Mesenchymal stem cell (in vitro differentiated cells and primary cell): ENCODE measurements around the gene CIB1.

Source experiments
- DNase-seq: peaks from one replicate; pipeline ENCODE4 v3.0.0-alpha.2; 2013
- H2AFZ ChIP-seq: one replicate; pipeline ENCODE4 v1.6.1; 2013; ENCODE audit warnings: low read depth, mild to moderate bottlenecking, control low read depth, inconsistent platforms, low read length, moderate library complexity
- H2AK5ac ChIP-seq: 2 replicates; pipeline ENCODE4 v1.6.1; 2013; ENCODE audit warnings: low read length, moderate library complexity, mild to moderate bottlenecking, inconsistent platforms; ENCODE audit not compliant: severe bottlenecking
- H2BK120ac ChIP-seq: one replicate; pipeline ENCODE4 v1.6.1; 2013; ENCODE audit warnings: low read depth, mild to moderate bottlenecking, inconsistent platforms, low read length, moderate library complexity
- H2BK12ac ChIP-seq, 2 experiments: one replicate each; pipeline ENCODE4 v1.6.1; 2013; ENCODE audit warnings: inconsistent platforms in 2 of 2, low read length in 2 of 2, mild to moderate bottlenecking in 2 of 2, moderate library complexity in 2 of 2, control low read depth in 1 of 2
- H2BK15ac ChIP-seq: one replicate; pipeline ENCODE4 v1.6.1; 2013; ENCODE audit warnings: mild to moderate bottlenecking, low read depth, inconsistent platforms; ENCODE audit not compliant: poor library complexity, severe bottlenecking
- H2BK5ac ChIP-seq: 2 replicates; pipeline ENCODE4 v1.6.1; 2013; ENCODE audit warnings: low read depth, mild to moderate bottlenecking, low read length, control low read depth, inconsistent platforms; ENCODE audit not compliant: poor library complexity, severe bottlenecking
- H3K14ac ChIP-seq, 2 experiments: one replicate each; pipeline ENCODE4 v1.6.1; 2013; ENCODE audit warnings: inconsistent platforms in 2 of 2, low read length in 2 of 2, control low read depth in 1 of 2, mild to moderate bottlenecking in 1 of 2, moderate library complexity in 1 of 2
- H3K18ac ChIP-seq, 2 experiments: one replicate each; pipeline ENCODE4 v1.6.1; 2013; ENCODE audit warnings: inconsistent platforms in 2 of 2, low read length in 2 of 2, control low read depth in 1 of 2, low read depth in 1 of 2, mild to moderate bottlenecking in 1 of 2
- H3K23ac ChIP-seq, 2 experiments: one replicate each; pipeline ENCODE4 v1.6.1; 2013; ENCODE audit warnings: inconsistent platforms in 2 of 2, low read length in 2 of 2, mild to moderate bottlenecking in 2 of 2, moderate library complexity in 2 of 2, control low read depth in 1 of 2
- H3K27ac ChIP-seq: 2 replicates; pipeline ENCODE4 v1.5.1; 2013; ENCODE audit warnings: mild to moderate bottlenecking, moderate library complexity, low read length, control low read depth, inconsistent platforms; ENCODE audit not compliant: poor library complexity, severe bottlenecking
- H3K27me3 ChIP-seq, 2 experiments: 2 replicates each; pipeline versions ENCODE4 v1.6.1 to v1.7.0; 2013; ENCODE audit warnings: low read length in 2 of 2, mild to moderate bottlenecking in 2 of 2, moderate library complexity in 2 of 2, control low read depth in 1 of 2, inconsistent platforms in 1 of 2; ENCODE audit not compliant: control insufficient read depth in 1 of 2, insufficient read depth in 1 of 2
- H3K36me3 ChIP-seq, 2 experiments: 2 replicates each; pipeline versions ENCODE4 v1.6.1 to v1.7.0; 2013; ENCODE audit warnings: low read length in 2 of 2, control low read depth in 1 of 2, inconsistent platforms in 1 of 2, low read depth in 1 of 2, mild to moderate bottlenecking in 1 of 2; ENCODE audit not compliant: insufficient read depth in 2 of 2, control insufficient read depth in 1 of 2
- H3K4ac ChIP-seq, 2 experiments: one replicate each; pipeline ENCODE4 v1.6.1; 2013; ENCODE audit warnings: inconsistent platforms in 2 of 2, low read length in 2 of 2, mild to moderate bottlenecking in 2 of 2, moderate library complexity in 2 of 2, control low read depth in 1 of 2, low read depth in 1 of 2
- H3K4me1 ChIP-seq: 2 replicates; pipeline ENCODE4 v1.6.1; 2013; ENCODE audit warnings: low read depth, low read length, control low read depth; ENCODE audit not compliant: control insufficient read depth, insufficient read depth
- H3K4me2 ChIP-seq: 2 replicates; pipeline ENCODE4 v1.6.1; 2013; ENCODE audit warnings: low read length, mild to moderate bottlenecking, inconsistent platforms; ENCODE audit not compliant: poor library complexity, severe bottlenecking
- H3K4me3 ChIP-seq, 2 experiments: 2 replicates each; pipeline versions ENCODE4 v1.5.1 to v1.7.0; 2013; ENCODE audit warnings: low read length in 2 of 2, mild to moderate bottlenecking in 2 of 2, control low read depth in 1 of 2, low read depth in 1 of 2; ENCODE audit not compliant: insufficient read depth in 1 of 2
- H3K79me1 ChIP-seq: replicated peaks from 2 replicates; pipeline ENCODE4 v1.6.1; 2013; ENCODE audit warnings: mild to moderate bottlenecking, control low read depth, low read length, inconsistent platforms; ENCODE audit not compliant: poor library complexity, severe bottlenecking
- H3K9ac ChIP-seq: 2 replicates; pipeline ENCODE4 v1.7.0; 2013; ENCODE audit warnings: mild to moderate bottlenecking, low read length, moderate library complexity
- H3K9me3 ChIP-seq: 2 replicates; pipeline ENCODE4 v1.7.0; 2013; ENCODE audit warnings: mild to moderate bottlenecking, low read length; ENCODE audit not compliant: control insufficient read depth
- H4K8ac ChIP-seq: one replicate; pipeline ENCODE4 v1.6.1; 2013; ENCODE audit warnings: inconsistent platforms, mild to moderate bottlenecking, low read length, moderate library complexity
- H4K91ac ChIP-seq: one replicate; pipeline ENCODE4 v1.6.1; 2013; ENCODE audit warnings: mild to moderate bottlenecking, low read length, inconsistent platforms
- WGBS: methylation state at CpG from one replicate; pipeline ENCODE4 v1.1.7; 2013; ENCODE audit warnings: mixed read lengths; 5-methylcytosine and 5-hydroxymethylcytosine counted together

CIB1 gene

DNA sequence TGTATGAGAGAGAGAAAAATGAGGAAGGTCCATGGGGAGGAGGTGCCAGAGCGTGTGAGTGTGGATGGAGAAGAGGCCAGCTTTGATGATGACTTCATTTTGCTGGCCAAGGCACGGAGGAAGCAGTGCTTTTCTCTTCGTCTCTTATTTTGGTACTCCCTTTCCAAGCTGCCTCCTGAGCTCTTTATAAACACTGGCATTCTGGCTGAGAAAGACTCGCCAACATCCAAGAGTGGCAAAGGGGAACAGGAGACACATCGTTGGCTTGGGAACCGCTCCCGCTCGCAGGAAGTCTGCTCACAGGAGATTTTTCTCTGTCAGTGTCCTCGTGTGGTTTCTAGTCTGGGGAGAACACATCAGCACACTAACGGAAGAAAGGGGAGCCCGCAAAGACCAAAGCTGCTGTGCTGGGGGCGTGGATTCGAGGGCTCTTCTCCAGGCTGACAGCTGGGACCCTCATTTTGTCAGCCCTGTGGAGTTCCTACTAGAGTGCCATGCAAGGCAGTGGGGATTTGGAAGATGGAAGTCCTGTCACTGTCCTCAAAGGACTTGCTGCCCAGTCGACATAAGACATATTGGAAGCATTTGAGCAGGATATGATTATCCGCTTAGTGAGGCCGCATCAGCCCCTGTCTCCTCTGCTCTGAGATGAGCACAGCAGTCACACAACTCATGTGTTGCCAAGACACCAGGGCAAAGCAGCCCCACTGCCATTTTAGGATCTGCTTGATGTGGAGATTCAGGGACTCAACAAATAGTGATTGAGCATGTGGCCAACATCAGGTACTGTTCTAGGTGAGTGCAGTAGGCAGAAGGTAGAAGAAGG, 40.6 kb downstream of the CIB1 start:
- no peak overlapping the region for H4K8ac ChIP-seq
- no peak overlapping the region for H3K23ac ChIP-seq
- H3K27me3 ChIP-seq = no peaks in the 10 kb centered on the region
- no peaks in the 10 kb centered on the region for H3K9me3 ChIP-seq
- peak overlapping the region; percentile 96 for H2AK5ac ChIP-seq
- no peak overlapping the region for H3K4ac ChIP-seq
- 89% methylated on average over 16 of the region's 16 CpGs for WGBS
- no peak overlapping the region for H3K4me2 ChIP-seq
- H2BK12ac ChIP-seq = peak overlapping the region in 1 of 2 experiments; percentile 49
- peaks cover 29% of the 10 kb centered on the region for H3K79me1 ChIP-seq
- no peak overlapping the region for H2BK120ac ChIP-seq
- H2AFZ ChIP-seq = no peak overlapping the region
- no peak overlapping the region for H3K18ac ChIP-seq
- peaks cover 23% of the 10 kb centered on the region for H3K4me1 ChIP-seq
- H3K36me3 ChIP-seq = no peaks in the 10 kb centered on the region
- H3K14ac ChIP-seq = no peak overlapping the region
- no peak overlapping the region for H4K91ac ChIP-seq
- no peak overlapping the region for H3K9ac ChIP-seq
- no peak overlapping the region for H2BK5ac ChIP-seq
- H3K4me3 ChIP-seq = no peak overlapping the region
- no peak overlapping the region for H3K27ac ChIP-seq
- no peak for DNase-seq
- H2BK15ac ChIP-seq = no peak overlapping the region

DNA sequence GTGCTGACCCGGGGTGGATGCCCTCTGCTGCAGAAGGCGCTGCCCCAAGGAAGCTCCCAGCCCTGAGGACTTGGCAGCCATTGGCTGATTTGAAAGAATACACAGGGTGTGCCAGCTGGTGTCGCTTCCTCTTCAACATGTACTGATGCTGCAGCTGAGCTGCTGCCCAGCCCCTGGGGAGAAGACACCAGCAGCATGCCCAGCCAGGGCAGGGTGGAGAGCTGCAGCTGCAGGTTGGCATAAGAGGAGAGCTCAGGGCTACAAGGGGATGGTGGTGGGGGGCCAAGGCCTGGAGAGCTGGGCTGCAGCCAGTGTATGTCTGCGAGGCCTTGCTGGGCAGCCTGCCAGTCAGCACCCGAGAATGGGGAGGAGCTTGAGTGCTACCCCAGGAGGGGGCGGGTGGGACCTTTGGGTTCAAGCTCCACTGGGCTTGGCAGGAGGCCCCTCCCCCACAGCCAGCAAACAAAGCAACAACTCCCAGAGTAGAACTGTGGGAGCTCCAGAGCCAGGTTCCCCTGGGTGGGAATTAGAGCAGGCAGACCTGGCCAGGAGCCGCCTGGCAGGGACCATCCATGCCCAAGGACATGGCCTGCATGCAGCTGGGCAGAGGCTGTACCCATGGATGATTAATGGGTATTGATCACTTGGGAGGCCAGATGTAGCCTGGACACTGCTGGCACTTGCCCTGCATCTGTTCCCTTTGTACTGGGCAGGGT, 41.8 kb downstream of the CIB1 start:
- Histone ChIP-seq H3K79me1 (peaks cover 31% of the 10 kb centered on the region), H3K27ac (peak overlapping the region; percentile 47), H3K9me3 (no peaks in the 10 kb centered on the region), H3K18ac (peak overlapping the region in 1 of 2 experiments; percentile 95), H4K91ac (peak overlapping the region; percentile 19), H2BK12ac (peak overlapping the region in 1 of 2 experiments; percentile 64), H3K4me1 (peaks cover 23% of the 10 kb centered on the region), H3K9ac (no peak overlapping the region), H3K27me3 (no peaks in the 10 kb centered on the region), H2AK5ac (peak overlapping the region; percentile 81), H2AFZ (no peak overlapping the region), H2BK5ac (no peak overlapping the region), H3K36me3 (no peaks in the 10 kb centered on the region), H3K14ac (peak overlapping the region in 1 of 2 experiments; percentile 82), H3K4me2 (no peak overlapping the region), H3K23ac (no peak overlapping the region), H3K4me3 (peak overlapping the region in 1 of 2 experiments; percentile 7), H3K4ac (peak overlapping the region in 1 of 2 experiments; percentile 85), H4K8ac (peak overlapping the region; percentile 59), H2BK120ac (no peak overlapping the region), H2BK15ac (no peak overlapping the region)
- DNase-seq = no peak
- WGBS = 83% methylated on average over 7 of the region's 7 CpGs

DNA sequence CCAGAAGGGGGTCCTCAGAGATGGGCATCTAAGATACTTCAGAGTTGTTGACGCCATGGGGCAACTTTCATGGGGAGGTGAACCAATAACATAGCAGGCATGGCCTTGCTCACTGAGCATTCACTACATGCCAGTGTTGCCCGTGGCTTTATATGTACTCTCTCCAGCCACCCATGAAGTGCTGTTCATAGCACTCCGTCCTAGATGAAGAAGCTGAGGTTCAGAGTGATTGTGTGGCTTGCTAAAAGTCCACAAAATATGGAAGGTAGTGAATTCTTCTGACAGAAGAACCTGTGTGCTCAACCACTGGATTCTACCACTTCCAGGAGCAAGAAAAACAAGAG, 42.4 kb downstream of the CIB1 start:
- no peak for DNase-seq

DNA sequence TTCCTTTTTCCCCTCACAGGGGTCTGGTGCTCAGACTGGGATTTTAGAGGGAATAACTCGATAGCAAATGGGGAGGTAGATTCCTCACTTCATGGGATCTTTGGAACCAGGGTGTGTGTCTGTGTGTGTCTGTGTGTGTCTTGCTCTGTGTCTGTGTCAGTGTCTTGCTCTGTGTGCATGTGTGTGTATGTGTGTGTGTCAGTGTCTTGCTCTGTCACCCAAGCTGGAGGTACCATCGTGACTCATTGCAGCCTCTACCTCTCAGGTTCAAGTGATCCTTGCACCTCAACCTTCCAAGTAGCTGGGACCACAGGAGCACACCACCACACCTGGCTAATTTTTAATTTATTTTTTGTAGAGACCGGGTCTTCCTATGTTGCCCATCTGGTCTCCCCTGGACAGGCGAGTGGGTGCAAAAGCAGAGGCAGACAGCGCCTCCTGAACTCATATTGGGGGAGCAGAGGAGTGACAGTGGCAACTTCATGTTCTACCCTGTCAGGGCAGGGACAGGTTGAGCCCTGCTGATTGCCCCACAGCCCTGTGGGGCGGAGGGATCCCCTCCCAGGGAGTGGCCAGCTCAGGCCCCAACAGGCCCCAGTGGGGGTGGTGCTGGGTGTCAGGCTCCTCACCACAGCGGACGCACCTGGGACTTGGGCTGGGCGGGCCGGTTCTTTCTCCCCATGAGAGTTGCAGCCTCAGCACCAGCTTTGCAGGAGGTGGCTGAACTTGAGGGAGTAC, 43.0 kb downstream of the CIB1 start:
- WGBS = 93% methylated on average over 10 of the region's 10 CpGs
- no peak overlapping the region for H4K91ac ChIP-seq

More for the DNA sequence above, 42.4 kb downstream of the CIB1 start:
- Histone ChIP-seq H3K4me2 (no peak overlapping the region), H3K4ac (no peak overlapping the region), H2AK5ac (no peak overlapping the region), H2BK15ac (no peak overlapping the region), H3K9ac (no peak overlapping the region), H3K18ac (no peak overlapping the region), H3K23ac (no peak overlapping the region), H3K27ac (no peak overlapping the region), H3K4me1 (peaks cover 23% of the 10 kb centered on the region), H2BK120ac (no peak overlapping the region), H2AFZ (no peak overlapping the region), H3K79me1 (peaks cover 31% of the 10 kb centered on the region), H3K14ac (no peak overlapping the region), H3K9me3 (no peaks in the 10 kb centered on the region), H4K8ac (no peak overlapping the region), H3K36me3 (no peaks in the 10 kb centered on the region), H3K27me3 (no peaks in the 10 kb centered on the region), H2BK12ac (no peak overlapping the region), H3K4me3 (no peak overlapping the region), H4K91ac (no peak overlapping the region), H2BK5ac (no peak overlapping the region)
- WGBS = 100% methylated on average over 3 of the region's 3 CpGs

More for the DNA sequence above, 43.0 kb downstream of the CIB1 start:
- Histone ChIP-seq H3K27ac (no peak overlapping the region), H3K27me3 (no peaks in the 10 kb centered on the region), H3K9ac (no peak overlapping the region), H3K36me3 (no peaks in the 10 kb centered on the region), H3K14ac (no peak overlapping the region), H4K8ac (no peak overlapping the region), H3K18ac (no peak overlapping the region), H3K4me1 (peaks cover 23% of the 10 kb centered on the region), H3K79me1 (peaks cover 31% of the 10 kb centered on the region), H3K4me2 (no peak overlapping the region), H2BK12ac (no peak overlapping the region), H2BK120ac (no peak overlapping the region), H2BK5ac (no peak overlapping the region), H3K23ac (no peak overlapping the region), H3K4me3 (no peak overlapping the region), H2AK5ac (no peak overlapping the region), H2BK15ac (peak overlapping the region; percentile 94), H3K4ac (no peak overlapping the region), H3K9me3 (no peaks in the 10 kb centered on the region), H2AFZ (no peak overlapping the region)
- no peak for DNase-seq
